GM20431 (cell line): ENCODE results near the gene CNDP1.

ENCODE experiments used
- in situ Hi-C: fragments of 300-500 bp; cut with MseI, MboI; formaldehyde crosslinking; loops from one replicate; pipeline ENCODE4 v1.15.0; 2020; ENCODE audit warnings: low sequenced_read_pairs; ENCODE audit not compliant: unreplicated experiment

Gene CNDP1

DNA sequence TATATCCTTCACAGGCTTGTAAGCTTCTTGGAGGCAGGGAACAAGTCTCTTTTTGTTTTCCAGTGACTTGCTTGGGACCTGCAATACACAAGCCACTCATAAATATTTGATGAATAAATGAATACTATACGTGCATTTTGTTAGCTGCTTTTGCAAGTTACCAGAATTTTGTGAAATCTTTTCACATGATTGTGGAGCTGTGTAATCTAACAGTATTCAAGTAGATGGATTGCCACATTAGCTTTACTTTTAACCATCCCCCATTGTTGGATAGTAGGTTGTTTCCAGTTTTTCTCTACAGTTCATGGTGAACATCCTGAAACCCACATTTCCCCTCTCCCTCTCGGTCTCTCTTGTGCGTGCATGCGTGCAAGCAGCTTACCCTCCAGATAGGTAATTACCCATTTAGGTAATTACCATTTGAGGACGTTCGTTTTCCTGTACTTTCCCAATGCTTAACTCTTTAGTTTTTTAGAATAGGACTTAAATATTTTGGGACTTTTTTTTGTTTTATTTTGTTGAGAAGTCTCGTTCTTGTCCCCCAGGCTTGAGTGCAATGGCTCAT lies 75.8 kb downstream of the CNDP1 start:
- in situ Hi-C loops, result no loop called here

DNA sequence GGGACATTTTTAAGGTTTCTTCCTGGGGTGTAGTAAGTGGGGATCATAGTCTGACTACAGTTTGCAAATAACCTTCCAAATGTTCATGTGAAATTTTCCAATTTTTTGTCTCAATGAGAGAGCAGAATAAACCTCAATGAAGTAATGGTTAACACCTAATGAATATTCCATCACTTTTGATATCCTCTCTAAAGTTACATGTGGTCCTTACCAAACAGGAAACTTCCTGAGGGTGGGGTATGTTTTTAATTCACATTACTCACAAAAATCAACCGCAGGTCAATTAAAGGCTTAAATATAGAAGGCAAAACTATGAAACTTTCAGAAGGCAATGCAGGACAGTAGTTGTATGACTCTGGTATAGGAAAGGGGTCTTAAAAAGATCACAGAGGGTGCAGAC lies 76.6 kb downstream of the CNDP1 start:
- in situ Hi-C loops, result no loop called here

- in situ Hi-C loops, result no loop called here
Observed at GRCh38 chr18:74611765-74612164, 77.5 kb downstream of the CNDP1 start.

- in situ Hi-C loops, result no loop called here
Observed at GRCh38 chr18:74613381-74613780, 79.1 kb downstream of the CNDP1 start.

GRCh38 chr18:74616494-74616893 lies 82.2 kb downstream of the CNDP1 start:
- in situ Hi-C loops, result no loop called here

GRCh38 chr18:74617486-74617885 lies 83.2 kb downstream of the CNDP1 start:
- in situ Hi-C loops, result no loop called here

DNA sequence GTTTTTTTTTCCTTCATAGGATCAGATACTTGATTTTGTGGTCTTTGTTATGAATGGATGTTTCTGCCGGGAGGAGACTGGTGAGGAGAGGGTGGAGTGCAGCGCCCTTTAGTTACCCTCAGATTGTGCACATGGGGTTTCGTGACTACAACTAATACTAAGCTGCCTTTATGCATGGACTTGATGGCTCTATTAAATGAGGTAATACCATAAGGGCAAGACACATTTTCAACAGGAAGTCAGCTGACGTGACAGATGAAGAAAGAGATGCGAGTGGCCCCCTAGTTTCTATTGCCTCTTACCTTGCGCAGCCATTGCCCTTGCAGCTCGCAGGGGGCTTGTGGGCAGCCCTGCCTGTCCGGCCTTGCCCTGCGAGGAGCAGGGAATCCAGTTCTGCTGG lies 87.8 kb downstream of the CNDP1 start:
- in situ Hi-C loops, result no loop called here

DNA sequence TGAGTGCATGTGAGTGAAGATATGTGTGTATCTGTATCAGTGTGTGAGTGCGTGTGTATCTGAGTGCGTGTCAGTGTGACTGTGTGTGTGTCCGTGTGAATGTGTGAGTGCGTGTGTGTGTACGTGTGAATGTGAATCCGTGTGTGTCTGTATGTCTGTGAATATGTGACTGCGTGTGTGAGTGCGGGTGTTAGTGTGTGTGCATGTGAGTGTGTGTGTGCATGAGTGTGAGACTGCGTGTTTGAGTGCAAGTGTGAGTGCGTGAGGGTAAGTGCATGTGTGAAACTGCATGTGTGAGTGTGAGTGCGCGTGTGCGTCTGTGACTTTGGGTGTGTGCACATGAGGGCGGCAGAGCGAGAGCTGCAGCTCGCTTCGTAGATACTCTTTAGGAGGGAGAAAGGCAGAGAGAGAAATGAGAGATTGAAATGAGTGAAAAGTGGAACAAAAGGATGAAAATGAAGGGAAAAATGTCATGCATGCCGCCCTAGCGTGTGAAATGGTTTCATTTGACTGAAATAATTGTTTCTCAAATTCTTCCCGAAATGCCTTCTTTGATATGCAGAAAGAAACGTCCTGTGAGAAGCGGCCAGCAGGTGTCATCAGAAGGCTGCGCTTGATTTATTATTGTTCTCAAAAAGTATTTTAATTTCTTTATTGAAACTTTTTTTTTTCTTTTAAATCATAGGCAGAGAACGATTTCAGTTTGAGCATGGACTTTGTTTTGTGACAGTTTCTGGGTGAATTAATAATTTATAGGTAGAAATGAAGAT lies 88.9 kb downstream of the CNDP1 start:
- in situ Hi-C loops, result no loop called here

- in situ Hi-C loops, result no loop called here
Observed at GRCh38 chr18:74624466-74624865, 90.2 kb downstream of the CNDP1 start.

- in situ Hi-C loops, result no loop called here
Observed at GRCh38 chr18:74625157-74625556, 90.9 kb downstream of the CNDP1 start.

- in situ Hi-C loops, result no loop called here
Observed at GRCh38 chr18:74626049-74626874, 92.0 kb downstream of the CNDP1 start.

DNA sequence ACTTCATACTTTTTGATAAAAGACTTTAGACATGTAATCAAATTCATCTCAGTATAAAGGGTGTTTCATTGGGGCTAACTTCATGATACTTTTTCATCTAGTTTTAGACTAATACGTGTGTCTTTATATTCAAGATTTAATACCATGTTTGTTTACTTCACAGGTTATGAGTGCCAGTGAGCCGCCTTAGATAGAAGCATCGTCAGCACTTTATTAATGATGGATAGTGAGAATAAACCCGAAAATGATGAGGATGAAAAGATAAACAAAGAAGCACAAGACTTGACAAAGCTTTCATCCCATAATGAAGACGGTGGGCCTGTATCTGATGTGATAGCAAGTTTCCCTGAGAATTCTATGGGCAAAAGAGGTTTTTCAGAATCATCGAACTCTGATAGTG lies 96.5 kb downstream of the CNDP1 start:
- in situ Hi-C loops, result no loop called here

GRCh38 chr18:74631212-74631611 lies 96.9 kb downstream of the CNDP1 start:
- in situ Hi-C loops, result no loop called here

DNA sequence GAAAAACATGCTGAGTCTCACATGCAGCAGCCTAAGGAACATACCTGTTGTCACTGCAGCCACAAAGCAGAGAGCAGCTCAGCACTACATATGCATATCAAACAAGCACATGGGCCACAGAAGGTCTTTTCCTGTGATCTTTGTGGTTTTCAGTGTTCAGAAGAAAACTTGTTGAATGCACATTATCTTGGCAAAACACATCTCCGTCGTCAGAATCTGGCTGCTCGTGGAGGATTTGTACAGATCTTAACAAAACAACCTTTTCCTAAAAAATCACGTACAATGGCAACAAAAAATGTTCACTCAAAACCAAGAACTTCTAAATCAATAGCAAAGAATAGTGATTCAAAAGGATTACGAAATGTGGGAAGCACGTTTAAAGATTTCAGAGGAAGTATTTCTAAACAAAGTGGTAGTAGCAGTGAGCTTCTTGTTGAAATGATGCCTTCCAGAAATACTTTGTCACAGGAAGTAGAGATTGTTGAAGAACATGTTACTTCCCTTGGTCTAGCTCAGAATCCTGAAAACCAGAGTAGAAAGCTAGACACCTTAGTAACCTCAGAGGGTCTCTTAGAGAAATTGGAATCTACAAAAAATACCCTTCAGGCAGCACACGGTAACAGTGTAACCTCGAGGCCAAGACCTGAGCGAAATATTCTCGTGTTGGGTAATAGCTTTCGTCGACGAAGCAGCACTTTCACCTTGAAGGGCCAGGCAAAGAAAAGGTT lies 97.5 kb downstream of the CNDP1 start:
- in situ Hi-C loops, result no loop called here

- in situ Hi-C loops, result no loop called here
Observed at GRCh38 chr18:74632351-74632679, 98.0 kb downstream of the CNDP1 start.

DNA sequence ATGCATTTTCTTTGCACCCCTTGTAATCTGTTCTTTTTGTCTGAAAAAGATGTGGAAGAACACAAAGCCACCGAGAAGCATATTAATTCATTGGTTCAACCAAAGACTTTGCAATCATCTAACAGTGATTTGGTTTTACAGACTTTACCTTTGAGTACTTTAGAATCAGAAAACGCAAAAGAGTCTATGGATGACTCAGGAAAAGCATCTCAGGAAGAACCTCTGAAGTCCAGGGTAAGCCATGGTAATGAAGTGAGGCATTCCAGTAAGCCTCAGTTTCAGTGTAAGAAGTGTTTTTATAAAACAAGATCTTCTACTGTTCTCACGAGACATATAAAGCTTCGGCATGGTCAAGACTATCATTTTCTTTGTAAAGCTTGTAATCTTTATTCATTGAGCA lies 98.6 kb downstream of the CNDP1 start:
- in situ Hi-C loops, result no loop called here

DNA sequence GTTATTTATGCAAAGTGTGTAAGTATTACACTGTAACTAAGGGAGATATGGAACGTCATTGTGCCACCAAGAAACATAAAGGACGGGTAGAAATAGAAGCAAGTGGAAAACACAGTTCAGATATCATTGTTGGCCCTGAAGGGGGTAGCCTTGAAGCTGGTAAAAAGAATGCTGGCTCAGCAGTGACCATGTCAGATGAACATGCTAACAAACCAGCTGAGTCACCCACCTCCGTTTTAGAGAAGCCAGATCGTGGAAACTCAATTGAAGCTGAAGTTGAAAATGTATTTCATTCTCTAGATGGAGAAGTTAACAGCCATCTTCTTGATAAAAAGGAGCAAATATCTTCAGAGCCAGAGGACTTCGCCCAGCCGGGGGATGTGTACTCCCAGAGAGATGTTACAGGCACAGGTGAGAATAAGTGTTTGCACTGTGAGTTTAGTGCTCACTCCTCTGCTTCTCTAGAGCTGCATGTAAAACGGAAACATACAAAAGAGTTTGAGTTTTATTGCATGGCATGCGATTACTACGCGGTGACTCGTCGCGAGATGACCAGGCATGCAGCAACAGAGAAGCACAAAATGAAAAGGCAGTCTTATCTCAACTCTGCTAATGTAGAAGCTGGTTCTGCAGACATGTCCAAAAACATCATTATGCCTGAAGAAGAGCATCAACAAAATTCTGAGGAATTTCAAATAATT lies 99.5 kb downstream of the CNDP1 start:
- in situ Hi-C loops, result no loop called here

DNA sequence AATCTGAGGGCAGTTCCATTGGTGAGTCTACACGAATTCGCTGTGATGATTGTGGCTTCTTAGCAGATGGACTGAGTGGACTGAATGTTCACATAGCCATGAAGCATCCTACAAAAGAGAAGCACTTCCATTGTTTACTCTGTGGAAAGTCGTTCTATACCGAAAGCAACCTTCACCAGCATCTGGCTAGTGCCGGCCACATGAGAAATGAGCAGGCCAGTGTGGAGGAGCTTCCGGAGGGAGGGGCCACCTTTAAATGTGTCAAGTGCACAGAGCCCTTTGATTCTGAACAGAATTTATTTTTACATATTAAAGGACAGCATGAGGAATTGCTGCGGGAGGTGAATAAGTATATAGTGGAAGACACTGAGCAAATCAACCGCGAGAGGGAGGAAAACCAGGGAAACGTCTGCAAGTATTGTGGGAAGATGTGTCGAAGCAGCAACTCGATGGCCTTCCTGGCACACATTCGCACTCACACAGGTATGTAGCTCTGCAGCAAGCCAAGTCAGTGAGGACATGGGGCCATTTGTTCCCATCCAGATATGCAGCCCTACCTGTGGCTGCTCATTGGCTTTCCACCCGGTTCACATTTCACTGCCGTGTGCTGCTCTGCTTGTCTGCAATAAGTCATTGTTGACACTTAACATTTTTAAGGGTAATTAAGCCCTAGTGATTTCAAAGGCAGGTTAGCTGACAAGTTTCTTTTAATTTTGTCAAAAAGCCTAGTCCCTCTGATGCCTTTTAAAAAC lies 101.1 kb downstream of the CNDP1 start:
- in situ Hi-C loops, result no loop called here
